Fibroblast of skin of right biceps (primary cell): Measurements from ENCODE around the gene PHOSPHO1.
"Not testable (repeated sequence)": the region's sequence is repeated elsewhere in the genome, so short reads cannot be mapped to it uniquely, and the experiment has no call there.

Experiments
- DNase-seq: peaks from one replicate; pipeline ENCODE4 v3.0.0-alpha.2; 2013

The PHOSPHO1 gene

DNA sequence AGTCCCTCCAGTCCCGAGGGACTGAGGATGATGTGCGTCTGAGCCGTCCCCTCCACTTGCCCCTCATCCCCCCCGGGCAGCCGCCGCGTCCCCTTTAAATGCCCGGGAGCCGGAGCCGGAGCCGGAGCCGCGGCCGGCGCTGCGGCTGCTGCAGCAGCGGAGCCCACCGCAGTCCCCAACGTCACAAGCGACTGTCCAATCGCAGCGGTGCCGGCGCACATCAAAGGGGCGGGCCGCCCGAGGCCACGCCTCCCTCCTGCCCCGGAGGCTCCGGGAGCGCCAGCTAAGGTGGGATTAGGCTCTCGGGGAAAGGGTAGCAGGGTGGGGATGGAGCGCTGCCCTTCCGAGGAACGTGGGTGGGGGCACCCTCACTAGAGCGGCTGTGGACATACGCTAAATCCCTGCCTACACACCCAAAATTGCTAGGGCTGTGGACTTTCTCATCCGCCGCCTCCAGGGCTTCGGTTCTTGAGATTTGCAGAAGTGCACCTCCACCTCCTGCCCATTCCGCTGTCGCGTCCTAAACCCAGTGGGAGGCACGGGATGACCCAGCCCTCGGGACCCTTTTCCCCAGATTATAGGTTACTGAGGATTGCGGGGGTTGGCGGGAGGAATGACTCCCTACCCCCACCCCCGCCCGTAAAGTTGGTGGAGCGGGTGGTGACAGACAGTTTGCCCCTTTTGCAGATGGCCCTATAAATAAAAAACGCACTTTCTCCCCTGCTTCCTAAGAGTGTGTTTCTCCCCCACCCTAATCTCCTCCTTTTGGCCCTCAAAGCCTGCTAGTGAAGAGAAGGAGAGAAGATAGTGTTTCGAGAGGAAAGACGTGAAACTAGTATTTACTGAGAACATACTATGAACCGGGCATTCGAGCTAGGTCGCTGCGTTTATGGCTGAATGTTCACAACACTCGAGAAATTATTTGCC lies at the start of gene PHOSPHO1:
Gene PHOSPHO1 (minus strand): TSS at position 152 of the 927 bp plus-strand sequence. CDS start 4,096 bp downstream, outside the sequence.
- peak; percentile 80 for DNase-seq

DNA sequence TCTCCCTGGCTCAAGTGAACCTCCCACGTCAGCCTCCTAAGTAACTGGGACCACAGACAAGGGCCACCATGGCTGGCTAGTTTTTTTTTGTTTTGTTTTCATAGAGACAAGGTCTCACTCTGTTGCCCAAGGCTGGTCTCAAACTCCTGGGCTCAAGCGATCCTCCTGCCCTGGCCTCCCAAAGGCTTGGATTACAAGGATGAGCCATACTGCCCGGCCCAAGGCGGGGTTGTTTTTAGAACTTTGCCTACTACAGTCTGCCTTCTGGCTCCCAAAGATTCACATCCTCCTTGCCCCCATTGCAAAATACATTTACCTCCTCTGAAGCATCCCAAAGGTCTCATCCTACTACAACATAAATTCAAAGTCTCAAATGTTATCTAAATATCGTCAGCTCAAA lies 49.5 kb upstream of the PHOSPHO1 start:
- DNase-seq: no peak

- not testable (repeated sequence) for DNase-seq
Observed at GRCh38 chr17:49279263-49280015, 48.9 kb upstream of the PHOSPHO1 start.

DNA sequence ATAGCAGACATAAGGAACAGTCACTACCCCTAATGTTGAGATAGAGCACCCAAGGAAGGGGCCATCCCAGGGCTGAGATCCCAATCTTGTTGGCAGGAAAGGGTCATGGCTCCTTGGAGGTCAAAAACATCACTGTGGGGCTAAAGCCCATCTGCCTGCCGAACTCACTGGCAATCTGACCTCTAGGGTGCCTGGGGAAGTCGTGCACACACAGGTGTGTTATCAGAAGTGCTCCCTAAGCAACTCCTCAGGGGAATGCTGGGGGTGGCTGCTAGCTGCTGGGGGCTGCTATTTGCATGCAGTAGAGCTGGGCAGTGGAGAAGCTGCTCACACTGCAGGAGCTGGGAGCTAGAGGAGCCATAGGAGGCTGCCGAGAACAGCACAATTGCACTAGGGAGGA lies 47.5 kb upstream of the PHOSPHO1 start:
- DNase-seq: no peak

GRCh38 chr17:49277638-49278037 lies 47.1 kb upstream of the PHOSPHO1 start:
- DNase-seq: no peak

DNA sequence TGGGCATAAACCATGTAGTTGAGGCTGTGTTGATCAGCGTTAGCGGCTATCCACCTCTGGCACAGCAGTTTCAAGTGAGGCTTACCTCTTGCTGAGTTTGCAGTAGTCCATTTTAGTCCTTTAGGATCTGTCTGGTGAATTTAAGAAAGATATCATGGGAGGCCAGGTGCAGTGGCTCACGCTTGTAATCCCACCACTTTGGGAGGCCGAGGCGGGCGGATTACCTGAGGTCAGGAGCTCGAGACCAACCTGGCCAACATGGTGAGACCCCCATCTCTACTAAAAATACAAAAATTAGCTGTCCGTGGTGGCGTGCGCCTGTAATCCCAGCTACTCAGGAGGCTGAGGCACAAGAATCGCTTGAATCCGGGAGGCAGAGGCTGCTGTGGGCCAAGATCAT lies 45.4 kb upstream of the PHOSPHO1 start:
- not testable (repeated sequence) for DNase-seq

GRCh38 chr17:49269356-49269755 lies 38.8 kb upstream of the PHOSPHO1 start:
- no peak for DNase-seq

DNA sequence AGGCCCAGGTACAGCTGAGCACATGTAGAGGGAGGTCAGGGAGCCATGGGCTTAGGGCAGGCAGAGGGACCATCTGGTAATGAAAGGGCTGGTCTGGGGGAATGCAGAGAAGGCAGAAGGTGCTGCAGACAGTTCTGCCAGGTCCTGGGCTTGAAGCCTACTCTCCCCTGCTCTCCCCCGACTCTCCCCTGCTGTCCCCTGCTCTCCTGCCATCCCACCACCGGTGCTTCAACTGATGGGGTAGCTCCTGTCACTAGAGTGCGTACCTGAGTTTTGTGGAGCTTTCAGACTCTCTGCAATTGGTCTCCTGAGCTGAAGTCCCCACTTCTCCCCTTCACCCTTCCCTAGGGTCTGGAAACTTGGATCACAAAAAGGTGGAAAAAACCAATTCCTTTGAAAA lies 37.3 kb upstream of the PHOSPHO1 start:
- DNase-seq: no peak

- no peak for DNase-seq
Observed at GRCh38 chr17:49266233-49266632, 35.6 kb upstream of the PHOSPHO1 start.

DNA sequence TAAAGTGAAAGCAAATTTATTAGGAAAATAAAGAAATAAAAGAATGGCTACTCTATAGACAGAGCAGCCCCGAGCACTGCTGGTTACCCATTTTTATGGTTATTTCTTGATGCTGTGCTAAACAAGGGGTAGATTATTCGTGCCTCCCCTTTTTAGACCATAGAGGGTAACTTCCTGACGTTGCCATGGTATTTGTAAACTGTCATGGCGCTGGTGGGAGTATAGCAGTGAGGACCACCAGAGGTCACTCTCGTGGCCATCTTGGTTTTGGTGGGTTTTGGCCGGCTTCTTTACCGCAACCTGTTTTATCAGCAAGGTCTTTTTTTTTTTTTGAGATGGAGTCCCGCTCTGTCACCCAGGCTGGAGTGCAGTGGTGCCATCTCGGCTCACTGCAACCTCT lies 31.0 kb upstream of the PHOSPHO1 start:
- DNase-seq: not testable (repeated sequence)

DNA sequence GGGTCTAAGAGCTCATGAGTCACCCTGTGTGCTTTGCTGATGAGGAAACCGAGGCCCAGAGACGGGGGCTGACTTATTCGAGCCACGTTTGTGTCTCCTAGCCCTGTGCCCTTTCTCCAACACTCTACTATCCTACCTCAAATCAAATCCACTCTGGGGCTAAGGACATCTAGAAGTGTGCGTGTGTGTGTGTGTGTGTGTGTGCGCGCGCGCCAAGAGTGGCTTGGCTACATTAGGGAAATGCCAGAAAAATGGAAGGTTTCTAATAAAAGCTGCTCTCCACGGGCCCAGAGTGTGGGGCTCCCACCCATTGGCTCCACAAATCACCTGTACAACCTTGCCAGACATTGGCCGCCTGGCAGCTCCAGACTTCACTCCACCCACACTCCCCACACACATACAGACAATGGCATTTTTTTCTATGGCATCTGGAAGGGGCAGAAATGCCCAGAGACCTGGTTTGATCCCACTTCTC lies 30.3 kb upstream of the PHOSPHO1 start:
- DNase-seq: no peak

DNA sequence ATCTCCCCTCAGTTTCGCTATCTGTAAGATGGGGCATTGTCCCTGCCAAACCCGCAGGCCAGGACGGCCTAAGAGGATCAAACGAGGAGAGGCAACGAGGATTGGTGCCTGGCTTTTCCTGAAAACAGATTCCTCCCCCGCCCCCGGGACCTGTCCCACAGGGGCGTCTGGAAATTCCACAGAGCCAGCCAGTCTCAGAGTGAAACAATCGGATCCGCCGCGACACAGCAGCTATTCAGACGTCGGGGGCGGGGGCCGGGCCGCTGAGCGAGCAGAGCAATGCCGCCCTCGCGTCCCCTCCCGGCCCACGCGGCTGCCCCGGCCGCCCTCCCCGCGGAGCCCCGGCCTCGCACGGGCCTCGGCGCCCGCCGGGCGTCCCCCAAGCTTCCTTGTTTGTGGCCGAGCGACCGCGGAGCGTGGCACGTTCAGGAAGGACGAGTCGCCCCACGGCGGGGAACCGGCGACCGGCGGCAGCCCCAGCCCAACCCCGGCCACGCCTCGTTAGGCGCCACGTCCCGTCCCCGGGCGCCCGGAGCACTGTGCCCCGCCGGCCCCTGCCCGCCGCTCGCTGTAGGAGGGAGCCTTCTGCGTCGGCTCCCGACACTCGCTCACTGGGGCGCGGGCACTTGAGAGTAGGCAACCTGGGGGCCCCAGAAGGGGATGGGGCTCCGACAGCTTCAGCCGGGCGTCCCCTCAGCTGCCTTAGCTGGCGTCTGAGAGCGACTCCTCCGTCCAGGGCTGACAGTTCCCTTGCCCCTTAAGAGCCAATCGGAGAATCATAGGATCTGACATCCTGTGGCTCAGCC lies 29.6 kb upstream of the PHOSPHO1 start:
- DNase-seq: peak; percentile 87

GRCh38 chr17:49259663-49260010 lies 29.1 kb upstream of the PHOSPHO1 start:
- peak; percentile 2 for DNase-seq

GRCh38 chr17:49258394-49258793 lies 27.8 kb upstream of the PHOSPHO1 start:
- DNase-seq: no peak

DNA sequence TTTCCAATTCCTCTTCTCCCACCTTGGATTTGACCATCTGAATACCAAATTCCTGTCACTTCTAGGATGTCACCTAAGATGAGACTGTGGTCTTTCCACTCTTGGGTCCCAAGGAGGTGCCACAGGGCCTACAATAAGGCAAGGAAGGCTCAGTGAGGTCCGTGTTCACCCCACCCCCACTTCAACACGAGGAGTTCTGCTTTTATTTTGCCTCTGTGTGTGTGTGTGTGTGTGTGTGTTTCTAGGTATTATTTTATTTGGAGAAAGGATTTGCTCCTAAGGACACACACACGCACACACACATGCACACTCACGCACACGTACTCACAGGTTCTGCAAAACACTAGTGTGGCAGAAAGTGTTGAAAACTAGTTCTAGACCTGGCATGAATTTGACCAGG lies 24.5 kb upstream of the PHOSPHO1 start:
- no peak for DNase-seq

- DNase-seq: no peak
Observed at GRCh38 chr17:49254066-49254465, 23.5 kb upstream of the PHOSPHO1 start.

DNA sequence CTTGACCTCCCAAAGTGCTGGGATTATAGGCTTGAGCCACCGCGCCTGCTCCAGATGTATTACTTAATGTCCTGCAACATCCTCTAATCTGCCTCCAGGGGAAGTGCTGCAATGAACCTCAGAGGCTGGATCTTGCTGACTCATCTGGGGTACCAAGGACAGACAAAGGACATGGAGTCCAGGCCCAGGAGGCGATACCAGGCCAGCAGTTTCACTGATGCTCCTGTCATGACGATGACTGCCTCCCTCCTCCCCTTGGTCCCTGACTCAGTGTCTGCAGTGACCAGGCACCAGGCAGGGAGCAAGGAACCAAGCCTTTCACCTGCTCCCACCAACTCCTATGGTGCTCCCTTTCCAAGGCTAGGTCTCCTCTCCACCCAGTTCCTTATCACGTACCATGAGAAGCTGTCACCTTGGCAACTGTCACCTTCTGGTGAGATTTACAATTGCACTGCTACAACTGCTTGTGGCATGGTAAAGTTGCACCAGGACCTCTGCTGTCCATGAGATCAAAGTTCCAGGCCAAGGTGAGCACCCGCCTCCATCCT lies 21.6 kb upstream of the PHOSPHO1 start:
- DNase-seq: no peak

DNA sequence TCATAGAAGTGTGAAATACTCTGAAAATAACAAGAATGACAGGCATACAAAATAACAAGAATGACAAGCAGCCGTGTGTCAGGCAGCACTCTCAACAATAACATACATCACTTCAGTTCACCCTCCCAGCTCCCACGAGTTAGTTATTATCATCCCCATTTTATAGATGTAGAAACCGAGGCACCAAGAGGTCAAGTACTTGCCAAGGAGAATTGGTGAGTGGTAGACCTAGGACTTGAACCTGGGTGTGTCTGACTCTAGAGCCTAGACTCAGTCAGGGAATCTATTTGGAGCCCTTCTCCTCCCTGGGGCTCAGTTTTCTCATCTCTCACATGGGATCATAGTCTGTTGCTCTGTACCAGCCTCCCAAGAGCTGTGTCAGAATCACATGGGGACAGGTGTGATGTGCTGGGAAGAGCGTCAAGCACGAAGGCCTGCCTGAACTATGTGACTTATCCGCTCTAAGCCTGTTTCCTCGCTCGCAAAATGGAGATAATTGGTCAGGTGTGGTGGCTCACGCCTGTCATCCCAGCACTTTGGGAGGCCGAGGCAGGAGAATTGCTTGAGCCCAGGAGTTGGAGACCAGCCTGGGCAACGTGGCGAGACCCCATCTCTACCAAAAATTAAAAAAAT lies 19.4 kb upstream of the PHOSPHO1 start:
- no peak for DNase-seq

- DNase-seq: no peak
Observed at GRCh38 chr17:49249292-49249794, 18.8 kb upstream of the PHOSPHO1 start.

DNA sequence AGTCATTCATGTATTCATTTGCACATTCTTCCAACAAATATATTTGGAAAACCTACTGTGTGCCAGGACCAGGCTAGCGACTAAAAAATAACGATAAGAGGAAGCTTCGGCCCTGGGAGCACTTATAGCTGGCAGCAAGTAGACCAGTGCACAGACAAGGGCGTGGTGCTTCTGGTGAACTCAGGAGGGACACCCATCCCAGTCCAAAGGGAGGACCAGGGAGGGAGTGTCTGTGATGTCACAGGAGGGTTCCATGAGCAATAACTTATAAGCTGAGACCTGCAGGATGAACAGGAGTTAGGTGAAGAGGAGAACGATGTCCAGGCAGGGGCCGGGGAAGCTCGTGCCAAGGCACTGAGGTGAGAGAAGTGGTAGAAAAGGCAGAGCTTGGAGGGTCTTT lies 17.4 kb upstream of the PHOSPHO1 start:
- no peak for DNase-seq

DNA sequence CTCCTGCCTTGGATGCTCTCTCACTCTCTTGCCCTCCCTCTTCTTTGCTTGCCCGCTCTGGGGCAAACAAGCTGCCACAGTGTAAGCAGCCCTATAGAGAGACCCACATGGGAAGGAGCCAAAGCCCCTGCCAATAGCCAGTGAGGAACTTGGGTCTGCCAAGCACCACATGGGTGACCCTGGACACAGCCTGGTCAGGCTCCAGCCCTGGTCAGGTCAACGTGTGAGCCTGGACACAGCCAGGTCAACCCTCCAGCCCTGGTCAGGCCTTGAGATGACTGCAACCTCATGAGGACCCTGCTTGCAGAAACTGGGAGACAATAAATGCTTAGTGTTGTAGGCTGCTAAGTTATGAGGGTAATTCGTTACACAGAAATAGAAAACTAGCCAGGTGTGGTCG lies 14.3 kb upstream of the PHOSPHO1 start:
- no peak for DNase-seq

DNA sequence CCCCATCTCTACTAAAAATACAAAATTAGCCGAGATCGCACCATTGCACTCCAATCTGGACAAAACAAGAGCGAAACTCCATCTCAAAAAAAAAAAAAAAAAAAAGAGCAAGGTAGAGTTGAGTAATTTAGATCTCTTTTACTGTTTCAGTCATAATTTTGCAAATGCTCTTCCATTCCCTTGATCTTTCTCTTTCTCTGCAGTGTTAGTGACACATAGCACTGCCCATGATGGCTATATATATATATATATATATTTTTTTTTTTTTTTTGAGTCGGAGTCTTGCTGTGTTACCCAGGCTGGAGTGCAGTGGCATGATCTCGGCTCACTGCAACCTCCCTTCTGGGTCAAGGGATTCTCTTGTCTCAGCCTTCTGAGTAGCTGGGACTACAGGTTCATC lies 12.2 kb upstream of the PHOSPHO1 start:
- no peak for DNase-seq
